ENCODE results near the gene SLC26A1. TPM values are rescaled to one million over a fixed set of nuclear protein-coding genes. Genes with fewer than 3 reads are reported as not detected.
A peak's percentile ranks its signal among the peaks of the same experiment; 100 is the strongest.

The SLC26A1 gene, protein sequence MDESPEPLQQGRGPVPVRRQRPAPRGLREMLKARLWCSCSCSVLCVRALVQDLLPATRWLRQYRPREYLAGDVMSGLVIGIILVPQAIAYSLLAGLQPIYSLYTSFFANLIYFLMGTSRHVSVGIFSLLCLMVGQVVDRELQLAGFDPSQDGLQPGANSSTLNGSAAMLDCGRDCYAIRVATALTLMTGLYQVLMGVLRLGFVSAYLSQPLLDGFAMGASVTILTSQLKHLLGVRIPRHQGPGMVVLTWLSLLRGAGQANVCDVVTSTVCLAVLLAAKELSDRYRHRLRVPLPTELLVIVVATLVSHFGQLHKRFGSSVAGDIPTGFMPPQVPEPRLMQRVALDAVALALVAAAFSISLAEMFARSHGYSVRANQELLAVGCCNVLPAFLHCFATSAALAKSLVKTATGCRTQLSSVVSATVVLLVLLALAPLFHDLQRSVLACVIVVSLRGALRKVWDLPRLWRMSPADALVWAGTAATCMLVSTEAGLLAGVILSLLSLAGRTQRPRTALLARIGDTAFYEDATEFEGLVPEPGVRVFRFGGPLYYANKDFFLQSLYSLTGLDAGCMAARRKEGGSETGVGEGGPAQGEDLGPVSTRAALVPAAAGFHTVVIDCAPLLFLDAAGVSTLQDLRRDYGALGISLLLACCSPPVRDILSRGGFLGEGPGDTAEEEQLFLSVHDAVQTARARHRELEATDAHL
- total RNA-seq: under 1 TPM; 0.27 to 0.34 TPM

DNA sequence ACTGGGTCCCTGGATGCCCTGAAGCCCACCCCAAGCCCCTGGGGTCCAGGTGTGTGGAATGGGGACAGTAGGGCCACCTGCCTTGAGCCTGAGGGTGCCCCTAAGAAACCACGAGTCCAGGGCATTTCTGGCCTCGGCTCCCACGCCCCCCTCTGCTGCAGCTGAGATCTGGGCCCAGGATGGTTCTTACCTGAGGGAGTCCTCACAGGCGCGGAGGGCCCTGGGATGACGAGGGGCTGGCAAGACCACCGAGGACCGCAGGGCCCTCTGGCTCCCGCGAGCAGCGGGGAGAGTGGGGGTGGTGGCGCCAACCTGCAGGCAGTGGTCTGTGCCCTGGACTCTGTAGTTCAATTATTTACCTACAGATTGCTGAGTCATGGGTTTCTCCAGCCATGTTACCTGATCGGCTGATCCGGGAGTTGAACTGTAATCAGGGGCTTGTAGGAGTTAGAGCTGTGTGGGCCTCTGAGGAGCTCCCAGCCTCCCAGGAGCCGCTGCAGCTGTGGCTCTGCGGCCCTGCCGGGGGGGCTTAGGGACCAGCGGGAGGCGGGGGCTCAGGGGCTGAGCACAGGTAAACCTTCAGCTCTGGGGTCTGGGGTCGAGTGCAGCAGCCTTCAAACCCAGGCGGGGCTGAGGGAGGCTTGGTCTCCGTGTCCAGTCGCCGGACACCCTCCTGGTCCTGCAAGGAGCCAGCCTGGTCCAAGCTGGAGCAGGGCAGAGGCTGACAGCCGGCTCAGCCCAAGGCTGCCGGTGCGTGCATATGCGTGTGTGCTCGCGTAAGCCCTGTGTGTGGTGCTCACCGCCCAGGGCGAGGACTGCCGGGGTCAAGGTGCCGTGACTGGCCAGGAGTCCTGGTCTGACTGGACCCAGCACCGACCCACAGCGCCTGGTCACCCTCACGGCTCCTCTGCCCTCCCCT, at the start of gene SLC26A1:
SLC26A1 (minus strand) TSS at position 294 of the 919 bp plus-strand sequence. CDS start 1,701 bp downstream, outside the sequence.
- Histone ChIP-seq H3K36me3 (no peaks in the 10 kb centered on the region), H3K4me1 (replicated peaks) (peaks cover 12% of the 10 kb centered on the region), H3K9me3 (no peaks in the 10 kb centered on the region), H3K27ac (peak within 1 kb of the TSS; percentile 17 to 70), H3K4me3 (no peak within 1 kb of the TSS), H3K27me3 (replicated peaks; ENCODE audit: insufficient read depth) (no peaks in the 10 kb centered on the region)
- 82% methylated on average over 37 of the region's 37 CpGs for WGBS
- TF ChIP-seq POLR2A (IDR thresholded peaks at IDR 0.05) (no peak), POLR2AphosphoS5 (IDR thresholded peaks at IDR 0.05) (no peak)
- TF ChIP-seq, protein P1, sequence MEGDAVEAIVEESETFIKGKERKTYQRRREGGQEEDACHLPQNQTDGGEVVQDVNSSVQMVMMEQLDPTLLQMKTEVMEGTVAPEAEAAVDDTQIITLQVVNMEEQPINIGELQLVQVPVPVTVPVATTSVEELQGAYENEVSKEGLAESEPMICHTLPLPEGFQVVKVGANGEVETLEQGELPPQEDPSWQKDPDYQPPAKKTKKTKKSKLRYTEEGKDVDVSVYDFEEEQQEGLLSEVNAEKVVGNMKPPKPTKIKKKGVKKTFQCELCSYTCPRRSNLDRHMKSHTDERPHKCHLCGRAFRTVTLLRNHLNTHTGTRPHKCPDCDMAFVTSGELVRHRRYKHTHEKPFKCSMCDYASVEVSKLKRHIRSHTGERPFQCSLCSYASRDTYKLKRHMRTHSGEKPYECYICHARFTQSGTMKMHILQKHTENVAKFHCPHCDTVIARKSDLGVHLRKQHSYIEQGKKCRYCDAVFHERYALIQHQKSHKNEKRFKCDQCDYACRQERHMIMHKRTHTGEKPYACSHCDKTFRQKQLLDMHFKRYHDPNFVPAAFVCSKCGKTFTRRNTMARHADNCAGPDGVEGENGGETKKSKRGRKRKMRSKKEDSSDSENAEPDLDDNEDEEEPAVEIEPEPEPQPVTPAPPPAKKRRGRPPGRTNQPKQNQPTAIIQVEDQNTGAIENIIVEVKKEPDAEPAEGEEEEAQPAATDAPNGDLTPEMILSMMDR (IDR thresholded peaks at IDR 0.05): no peak
- intact Hi-C loops (cut with DNase I): no loop called here
- no peak for DNase-seq (ENCODE audit: low spot score)

DNA sequence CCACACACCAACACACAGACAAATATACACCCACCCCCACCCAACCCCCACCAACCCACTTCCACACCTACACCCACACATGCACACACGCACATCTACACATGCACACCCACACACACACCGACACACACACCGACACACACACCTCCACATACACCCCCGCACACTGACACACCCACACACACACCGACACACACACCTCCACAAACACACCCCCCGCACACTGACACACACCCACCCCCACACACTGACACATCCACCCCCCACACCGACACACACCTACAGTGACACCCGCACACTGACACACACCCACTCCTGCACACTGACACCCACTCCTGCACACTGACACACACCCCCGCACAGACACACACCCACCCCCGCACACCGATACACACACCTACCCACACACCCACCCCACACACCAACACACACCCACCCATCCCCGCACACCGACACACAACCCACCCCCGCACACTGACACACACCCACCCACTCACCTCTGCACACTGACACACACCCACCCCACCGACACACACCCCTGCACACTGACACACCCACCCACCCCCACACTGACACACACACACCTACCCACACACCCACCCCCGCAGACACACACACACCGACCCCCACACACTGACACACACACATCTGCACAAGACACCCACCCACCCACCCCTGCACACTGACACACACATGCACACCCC, 49.3 kb upstream of the SLC26A1 start:
- H3K36me3 ChIP-seq: no peaks in the 10 kb centered on the region
- no peak overlapping the region for H3K4me3 ChIP-seq
- no peak for DNase-seq (ENCODE audit: low spot score)
- H3K27me3 ChIP-seq (replicated peaks; ENCODE audit: insufficient read depth): no peaks in the 10 kb centered on the region
- 91% methylated on average over 17 of the region's 17 CpGs for WGBS
- TF ChIP-seq, protein P1 (IDR thresholded peaks at IDR 0.05): no peak
- no peak for TF ChIP-seq POLR2A (IDR thresholded peaks at IDR 0.05)
- no peak for TF ChIP-seq POLR2AphosphoS5 (IDR thresholded peaks at IDR 0.05)
- H3K27ac ChIP-seq: no peak overlapping the region
- no peaks in the 10 kb centered on the region for H3K9me3 ChIP-seq
- intact Hi-C loops (cut with DNase I): no loop called here
- peaks cover 15% of the 10 kb centered on the region for H3K4me1 ChIP-seq (replicated peaks)

DNA sequence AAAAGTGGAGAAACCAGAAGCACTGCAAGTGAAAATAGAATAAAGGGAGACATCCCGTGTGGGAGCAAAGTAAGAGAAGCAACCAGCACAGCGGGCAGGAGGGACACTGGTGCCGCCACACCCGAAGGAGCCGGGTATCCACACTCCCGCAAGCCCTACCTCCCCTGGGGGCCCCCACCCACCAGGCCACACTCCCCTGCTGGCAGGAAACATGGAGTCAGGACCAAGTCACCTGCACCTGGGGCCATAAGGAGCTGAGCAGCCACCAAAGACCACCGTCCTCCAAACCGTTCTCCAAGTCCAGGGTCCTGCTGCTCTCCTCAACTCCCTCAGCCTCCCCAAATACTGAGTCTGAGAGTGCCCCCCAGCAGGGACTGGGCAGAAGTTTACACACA, 48.7 kb upstream of the SLC26A1 start:
- intact Hi-C loops (cut with DNase I): no loop called here
- Histone ChIP-seq H3K36me3 (no peaks in the 10 kb centered on the region), H3K27ac (no peak overlapping the region), H3K4me1 (replicated peaks) (peaks cover 15% of the 10 kb centered on the region), H3K9me3 (no peaks in the 10 kb centered on the region), H3K4me3 (no peak overlapping the region), H3K27me3 (replicated peaks; ENCODE audit: insufficient read depth) (no peaks in the 10 kb centered on the region)
- peak; percentile 0 for TF ChIP-seq POLR2AphosphoS5 (IDR thresholded peaks at IDR 0.05)
- TF ChIP-seq, protein P1 (IDR thresholded peaks at IDR 0.05): no peak
- TF ChIP-seq POLR2A (IDR thresholded peaks at IDR 0.05): no peak
- DNase-seq (ENCODE audit: low spot score): no peak
- 17% methylated on average over 8 of the region's 8 CpGs for WGBS

DNA sequence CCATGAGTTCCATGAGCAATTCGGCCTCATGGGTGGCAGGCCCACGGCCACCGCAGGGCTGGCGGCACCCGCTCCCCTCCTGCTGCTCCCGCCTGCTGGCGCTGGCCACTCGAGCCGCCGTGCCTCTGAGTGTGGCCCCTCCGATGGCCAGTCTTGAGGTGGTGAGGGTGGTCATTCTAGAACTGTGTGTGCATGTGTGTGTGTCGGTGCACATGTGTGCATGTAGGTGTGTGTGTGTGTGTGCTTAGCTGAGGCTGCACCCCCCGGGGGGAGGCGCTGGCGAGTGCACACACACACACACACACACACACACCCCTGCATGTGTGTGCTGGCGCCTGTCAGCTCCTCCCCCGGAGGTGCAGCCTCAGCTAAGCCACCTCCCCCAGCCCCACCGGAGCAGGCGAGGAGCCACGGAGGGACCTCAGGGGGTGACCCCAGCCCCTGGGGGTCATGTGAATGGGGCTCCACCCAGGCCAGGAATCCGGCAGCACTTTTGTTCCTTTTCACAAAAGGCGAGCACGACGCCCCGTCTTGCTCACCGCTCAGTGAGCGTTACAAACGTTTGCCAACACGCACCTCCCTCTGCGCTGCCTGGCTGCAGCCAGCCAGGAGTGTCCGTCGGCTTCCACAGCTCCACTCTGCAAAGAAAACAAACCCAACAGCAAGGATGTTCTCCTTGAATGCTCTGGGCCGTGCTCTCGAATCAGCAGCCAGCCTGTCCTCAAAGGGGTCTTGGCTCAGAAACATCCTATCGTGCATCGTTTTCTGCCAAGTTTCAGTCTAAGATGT, 48.1 kb upstream of the SLC26A1 start:
- Histone ChIP-seq H3K4me1 (replicated peaks) (peaks cover 15% of the 10 kb centered on the region), H3K9me3 (no peaks in the 10 kb centered on the region), H3K36me3 (no peaks in the 10 kb centered on the region), H3K27ac (no peak overlapping the region), H3K27me3 (replicated peaks; ENCODE audit: insufficient read depth) (no peaks in the 10 kb centered on the region), H3K4me3 (no peak overlapping the region)
- peak; percentile 24 for TF ChIP-seq POLR2AphosphoS5 (IDR thresholded peaks at IDR 0.05)
- TF ChIP-seq POLR2A (IDR thresholded peaks at IDR 0.05): no peak
- intact Hi-C loops (cut with DNase I): no loop called here
- 21% methylated on average over 32 of the region's 36 CpGs for WGBS
- DNase-seq (ENCODE audit: low spot score): no peak
